HG03045 (cell line): ENCODE data around the gene PDE6B.
"Not testable (repeated sequence)": the region's sequence is repeated elsewhere in the genome, so short reads cannot be mapped to it uniquely, and the experiment has no call there.

ENCODE experiments used
- ATAC-seq: cut with Tn5 transposase; IDR thresholded peaks from one replicate; pipeline ENCODE4 v1.9.1; 2021; ENCODE audit warnings: mild to moderate bottlenecking, moderate library complexity; ENCODE audit not compliant: unreplicated experiment

Gene PDE6B

DNA sequence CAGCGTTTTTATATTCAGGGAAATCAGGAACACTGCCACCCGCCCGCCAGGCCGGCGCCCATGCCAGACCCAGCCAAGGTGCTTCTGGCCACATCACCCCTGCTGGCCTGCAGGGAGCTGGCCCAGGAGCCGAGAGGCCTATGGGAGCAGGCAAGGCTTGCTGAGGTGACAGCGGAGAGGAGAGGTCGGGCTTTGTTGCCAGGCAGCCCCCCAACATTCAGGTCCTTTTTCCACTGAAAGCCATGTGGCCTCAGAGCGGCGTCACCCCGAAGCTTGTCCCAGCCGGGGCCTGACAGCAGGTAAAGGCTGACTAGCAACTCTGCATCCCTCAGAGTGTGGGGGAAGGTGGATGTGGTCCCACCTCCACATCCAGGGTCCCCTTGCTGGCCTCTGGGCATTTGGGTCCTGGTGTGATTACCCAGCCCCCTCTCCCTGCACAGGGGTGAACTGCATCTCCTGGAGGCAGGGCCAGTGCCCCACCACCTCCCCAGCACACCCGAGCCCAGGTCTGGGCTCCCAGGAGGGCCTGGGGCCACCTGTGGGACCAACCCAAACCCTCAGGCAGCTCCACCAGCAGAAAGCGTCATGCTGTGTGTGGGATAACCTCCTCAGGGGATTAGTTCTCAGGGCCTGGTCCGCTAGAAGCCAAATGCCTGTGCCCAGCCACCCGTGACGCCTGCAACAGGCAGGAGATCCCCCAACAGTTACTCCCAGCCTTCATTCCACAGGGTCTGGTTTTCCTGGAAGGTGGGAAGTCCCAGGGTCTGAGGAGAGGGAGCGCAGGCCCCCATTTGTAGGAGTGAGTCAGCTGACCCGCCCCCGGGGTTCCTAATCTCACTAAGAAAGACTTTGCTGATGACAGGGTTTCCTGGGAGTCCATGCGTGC, at the start of gene PDE6B:
Gene PDE6B, plus strand, starts transcription at position 869 of the 886 bp plus-strand sequence. CDS start 54 bp downstream, outside the sequence.
- no peak for ATAC-seq

DNA sequence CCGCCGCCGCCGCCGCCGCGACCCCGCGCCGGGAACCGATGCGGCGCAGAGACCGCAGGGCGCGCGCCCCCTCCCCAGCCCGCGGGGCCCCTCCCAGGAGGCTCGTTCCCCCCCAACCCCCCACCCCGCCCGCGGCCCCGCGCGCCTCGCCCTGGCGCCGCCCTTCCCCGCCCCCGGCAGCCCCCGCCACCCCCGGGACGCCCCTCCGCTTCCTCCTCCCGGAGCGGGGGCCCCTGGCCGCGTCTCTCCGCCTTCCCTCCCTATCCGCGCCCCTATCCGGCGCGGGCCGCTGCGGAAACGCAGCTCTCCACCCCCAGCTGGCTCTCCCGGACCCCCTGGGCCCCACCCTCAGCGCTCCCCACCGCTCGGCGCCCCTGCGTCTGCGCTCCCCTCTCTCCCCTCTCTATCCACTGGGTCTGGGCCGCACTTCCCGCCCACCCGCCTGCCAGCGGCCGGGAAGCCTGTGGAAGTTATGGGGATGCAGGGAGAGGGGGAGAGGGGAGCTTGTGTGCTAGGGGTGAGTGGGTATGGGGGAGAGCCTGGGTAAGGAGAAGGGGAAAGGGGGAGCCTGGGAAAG, 49.0 kb upstream of the PDE6B start, which contains the start of gene TMEM271:
Gene TMEM271, minus strand, starts transcription at position 51 of the 577 bp plus-strand sequence. CDS start 233 bp downstream, outside the sequence.
- ATAC-seq, result no peak

DNA sequence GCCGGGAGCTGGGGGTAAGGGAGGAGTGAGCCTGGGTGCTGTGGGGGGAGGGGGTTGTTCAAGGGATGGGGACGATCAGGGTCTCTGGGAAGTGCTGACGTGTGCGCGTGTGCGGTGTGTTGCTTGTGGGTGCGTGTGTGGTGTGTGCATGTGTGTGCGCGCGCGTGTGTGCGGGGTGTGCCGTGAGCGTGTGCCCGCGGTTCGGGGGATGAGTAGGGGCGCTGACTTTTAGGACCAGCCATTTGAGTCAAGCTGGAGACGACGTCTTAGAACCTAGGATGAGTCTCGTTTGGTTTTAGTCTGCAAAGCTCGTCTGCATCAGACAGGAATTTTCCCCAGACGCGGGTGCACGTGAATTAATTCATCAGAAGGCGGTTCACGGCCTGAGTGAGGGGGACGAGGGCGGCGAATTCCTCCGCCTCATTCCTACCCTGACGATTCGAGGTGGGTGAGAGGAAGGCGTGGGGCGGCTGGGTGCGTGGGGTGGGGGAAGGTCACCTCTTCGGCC, 48.3 kb upstream of the PDE6B start:
- ATAC-seq, result no peak

DNA sequence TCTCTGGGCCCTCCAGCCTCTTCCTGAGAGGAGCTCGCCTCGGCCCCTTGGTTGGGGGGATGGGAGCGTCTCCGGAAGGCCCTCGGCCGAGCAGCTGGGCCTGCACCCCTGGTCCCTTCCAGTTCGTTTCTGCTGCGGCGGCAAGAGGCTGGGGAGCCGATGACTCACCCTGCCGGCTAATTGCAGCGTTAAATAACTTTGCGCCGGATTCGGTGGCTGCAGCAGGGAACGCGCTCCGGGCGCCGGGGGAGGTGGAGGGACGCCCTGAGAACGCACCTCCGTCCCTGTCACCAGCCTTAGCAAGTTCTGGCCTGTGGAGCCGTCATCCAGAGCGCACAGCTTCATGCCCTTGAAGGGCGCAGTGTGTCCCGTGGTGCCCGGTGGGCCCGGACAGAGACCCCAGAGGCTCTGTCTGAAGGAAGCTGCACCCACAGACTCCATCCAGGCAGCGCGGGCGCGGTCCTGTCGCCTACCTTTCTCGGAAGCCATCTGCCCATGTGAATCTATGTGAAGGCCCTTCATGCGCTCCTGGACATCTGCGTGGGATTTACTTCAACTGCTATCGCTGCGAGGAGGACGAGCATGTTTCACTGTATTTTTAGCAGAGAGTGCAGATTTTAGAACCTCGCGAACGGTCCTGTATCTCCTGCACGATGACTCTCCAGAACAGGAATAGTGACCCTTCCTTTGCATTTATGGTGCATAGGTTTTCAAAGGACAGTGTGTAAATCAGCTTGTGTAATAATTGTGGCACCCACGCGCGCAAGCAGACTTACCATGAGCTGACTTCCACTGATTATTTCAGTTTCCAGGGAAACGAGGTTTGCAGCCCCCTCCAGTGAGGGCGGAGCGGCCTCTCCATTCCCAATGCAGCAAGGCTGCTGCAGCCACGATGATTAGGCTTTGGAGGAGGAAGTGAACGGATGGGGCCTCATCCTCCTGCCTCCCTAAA, 47.6 kb upstream of the PDE6B start:
- no peak for ATAC-seq

DNA sequence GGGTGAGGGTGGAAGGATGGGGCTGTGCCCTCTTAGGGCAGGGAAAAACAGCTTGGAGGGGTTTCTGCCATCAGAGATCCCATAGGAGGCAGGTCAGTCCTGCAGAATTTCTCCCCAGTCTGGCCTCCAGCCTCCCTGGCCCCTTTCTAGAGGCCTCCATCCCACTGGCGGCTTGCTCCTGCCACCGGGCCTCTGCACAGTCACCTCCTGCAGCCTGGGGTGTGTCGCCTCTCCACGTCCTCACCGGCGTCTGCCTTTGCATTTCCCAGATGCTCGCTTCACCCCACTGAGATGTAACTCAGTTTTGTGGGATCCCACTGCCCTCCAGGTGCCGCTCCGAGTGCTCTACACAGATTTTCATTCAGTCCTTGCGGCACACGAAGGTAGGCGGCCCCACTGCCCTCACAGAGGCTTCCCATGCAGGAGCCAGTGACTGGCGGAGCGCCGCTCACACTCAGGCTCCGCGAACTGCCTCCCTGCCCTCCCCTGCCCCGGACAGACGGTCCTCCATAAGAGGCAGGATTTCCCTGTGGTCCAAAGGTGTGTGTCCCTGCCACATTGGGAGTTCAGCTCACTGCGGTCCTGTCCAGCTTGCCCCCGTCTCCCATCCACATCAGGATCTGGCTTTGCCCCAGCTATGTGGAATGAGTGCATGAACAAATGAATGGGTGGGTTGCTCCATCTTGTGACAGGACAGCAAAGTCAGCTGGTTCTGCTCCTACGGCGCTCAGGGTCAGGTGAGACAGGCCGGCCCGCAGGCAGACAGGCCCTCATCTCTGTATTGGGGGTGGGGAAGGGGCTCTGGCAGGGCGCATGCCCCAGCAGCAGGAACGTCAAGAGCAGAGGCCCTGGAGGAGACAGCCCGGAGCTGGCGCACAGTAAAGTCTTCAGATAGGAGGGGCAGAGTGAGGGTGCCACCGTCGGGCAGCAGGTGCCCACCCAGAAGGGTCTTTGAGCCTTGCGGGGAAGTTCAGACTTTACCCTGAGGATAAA, 46.6 kb upstream of the PDE6B start:
- no peak for ATAC-seq

DNA sequence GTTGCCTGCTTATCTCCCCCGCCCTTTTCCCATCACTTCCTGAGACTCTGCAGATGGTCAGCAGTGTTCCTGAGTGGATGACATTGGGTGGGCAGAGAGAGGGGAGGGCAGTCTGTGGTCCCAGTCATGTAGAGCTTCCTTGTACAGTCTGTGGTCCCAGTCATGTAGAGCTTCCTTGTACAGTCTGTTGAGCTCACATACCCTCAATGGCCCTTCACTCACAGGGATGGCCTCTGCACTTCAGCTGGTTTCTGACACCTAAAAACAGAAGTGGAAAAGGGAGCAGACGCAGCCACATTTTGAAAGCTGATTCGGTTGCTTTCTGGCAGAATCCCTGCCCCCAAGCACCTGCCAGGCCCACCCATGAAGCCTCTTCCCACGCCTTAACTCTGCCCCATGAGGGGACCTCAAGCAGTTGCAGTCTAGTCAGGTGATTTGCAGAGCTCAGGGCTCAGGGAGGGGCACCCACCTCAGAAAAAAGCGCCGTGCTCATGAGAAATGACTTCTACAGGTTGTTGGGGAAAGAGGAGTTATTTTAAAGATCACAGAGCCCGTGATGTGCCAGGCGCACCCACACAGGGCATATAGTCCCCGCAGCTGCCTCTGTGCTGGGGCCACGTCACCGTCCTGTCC, 45.7 kb upstream of the PDE6B start:
- ATAC-seq, result no peak

GRCh38 chr4:581181-581580, 44.2 kb upstream of the PDE6B start:
- no peak for ATAC-seq

- no peak for ATAC-seq
These were observed 43.5 kb upstream of the PDE6B start for GRCh38 chr4:581753-582361.

DNA sequence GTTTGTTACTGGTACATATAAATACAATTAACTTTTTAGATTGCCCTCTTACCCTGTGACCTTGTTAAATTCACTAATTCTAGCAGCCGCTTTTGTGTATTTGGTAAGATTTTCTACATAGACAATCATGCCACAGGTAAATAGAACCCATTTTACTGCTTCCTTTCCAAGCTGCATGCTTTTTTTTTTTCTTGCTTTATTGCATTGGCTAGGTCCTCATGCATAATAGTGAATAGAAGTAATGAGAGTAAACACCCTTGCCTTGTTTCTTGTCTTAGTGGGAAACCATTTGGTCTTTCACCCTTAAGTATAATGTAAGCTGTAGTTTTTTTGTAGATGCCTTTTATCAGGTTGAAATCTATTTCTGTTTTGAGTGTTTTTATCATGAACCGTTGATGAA, 41.6 kb upstream of the PDE6B start:
- no peak for ATAC-seq

GRCh38 chr4:587671-588350, 37.6 kb upstream of the PDE6B start:
- ATAC-seq, result no peak

DNA sequence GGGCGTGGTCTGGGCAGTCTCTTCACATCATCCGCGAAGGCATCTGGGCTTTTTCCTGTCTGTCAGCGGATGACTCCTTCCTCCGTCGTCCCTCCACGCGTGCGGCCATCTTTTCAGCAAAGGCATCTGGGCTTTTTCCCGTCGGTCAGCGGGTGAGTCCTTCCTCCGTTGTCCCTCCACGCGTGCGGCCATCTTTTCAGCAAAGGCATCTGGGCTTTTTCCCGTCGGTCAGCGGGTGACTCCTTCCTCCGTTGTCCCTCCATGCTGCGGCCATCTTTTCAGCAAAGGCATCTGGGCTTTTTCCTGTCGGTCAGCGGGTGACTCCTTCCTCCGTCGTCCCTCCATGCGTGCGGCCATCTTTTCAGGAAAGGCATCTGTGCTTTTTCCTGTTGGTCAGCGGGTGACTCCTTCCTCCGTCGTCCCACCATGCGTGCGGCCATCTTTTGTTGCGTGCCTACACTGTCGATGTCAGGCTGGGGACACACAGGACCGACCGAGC, 37.0 kb upstream of the PDE6B start:
- no peak for ATAC-seq

DNA sequence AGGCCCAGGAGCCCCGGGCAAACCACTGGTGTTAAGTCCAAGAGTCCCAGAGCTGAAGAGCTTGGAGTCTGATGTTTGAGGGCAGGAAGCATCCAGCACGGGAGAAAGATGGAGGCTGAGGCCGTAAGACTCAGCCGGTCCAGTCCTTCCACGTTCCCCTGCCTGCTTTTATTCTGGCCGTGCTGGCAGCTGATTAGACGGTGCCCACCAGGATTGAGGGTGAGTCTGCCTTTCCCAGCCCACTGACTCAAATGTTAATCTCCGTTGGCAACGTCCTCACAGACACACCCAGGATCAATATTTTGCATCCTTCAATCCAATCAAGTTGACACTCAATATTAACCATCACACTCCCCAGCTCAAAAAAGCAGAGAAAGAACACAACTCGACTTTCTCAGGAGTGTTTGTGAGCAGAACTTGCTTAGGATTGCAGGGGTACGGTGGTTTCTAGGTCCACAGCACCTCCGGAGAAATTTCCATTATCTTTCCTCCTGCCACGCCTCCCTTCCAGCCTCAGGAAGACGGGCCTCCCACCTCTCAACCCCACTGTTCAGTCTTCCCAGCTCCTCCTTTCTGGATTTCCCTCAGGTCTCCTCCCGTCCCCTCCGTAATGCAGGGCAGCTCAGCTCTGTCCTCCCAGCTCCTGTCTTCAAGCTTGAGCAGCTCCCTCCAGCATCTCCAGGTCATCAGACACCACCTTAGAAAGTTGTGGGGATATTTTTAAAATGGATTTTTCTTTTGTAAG, 36.0 kb upstream of the PDE6B start:
- ATAC-seq, result no peak

DNA sequence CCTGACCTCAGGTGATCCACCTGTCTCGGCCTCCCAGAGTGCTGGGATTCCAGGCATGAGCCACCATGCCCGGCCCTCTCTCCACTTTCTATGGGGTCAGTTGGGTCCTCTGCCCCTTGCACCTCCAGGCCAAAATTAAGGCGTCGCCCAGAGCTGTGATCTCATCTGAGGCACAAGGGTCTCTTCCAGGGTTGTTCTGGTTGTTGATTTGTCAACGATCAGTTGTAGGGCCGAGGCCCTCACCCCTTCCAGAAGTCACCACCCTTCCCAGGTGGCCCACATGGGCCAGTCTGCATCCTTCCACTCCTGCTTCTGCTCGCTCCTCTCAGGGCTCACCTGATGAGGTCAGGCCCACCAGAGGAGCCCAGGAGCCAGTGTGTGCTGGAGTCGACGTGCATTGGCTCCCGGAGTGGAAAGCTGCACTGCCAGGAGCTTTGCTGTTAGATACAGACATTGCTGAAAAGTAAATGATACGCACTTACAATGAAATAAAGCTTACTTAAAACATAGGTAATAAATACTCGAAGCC, 35.0 kb upstream of the PDE6B start:
- no peak for ATAC-seq

DNA sequence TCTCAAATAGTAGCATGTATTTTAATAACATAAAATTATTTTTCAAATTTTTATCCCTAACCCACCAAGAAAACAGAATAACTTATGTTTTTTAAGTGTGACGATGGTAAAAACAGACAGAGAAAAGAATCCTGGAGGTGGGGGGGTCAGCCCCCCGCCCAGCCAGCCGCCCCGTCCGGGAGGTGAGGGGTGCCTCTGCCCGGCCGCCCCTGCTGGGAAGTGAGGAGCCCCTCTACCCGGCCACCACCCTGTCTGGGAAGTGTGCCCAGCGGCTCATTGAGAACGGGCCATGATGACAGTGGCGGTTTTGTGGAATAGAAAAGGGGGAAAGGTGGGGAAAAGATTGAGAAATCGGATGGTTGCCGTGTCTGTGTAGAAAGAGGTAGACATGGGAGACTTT, 33.2 kb upstream of the PDE6B start:
- not testable (repeated sequence) for ATAC-seq

GRCh38 chr4:592825-593520, 32.4 kb upstream of the PDE6B start:
- no peak for ATAC-seq

- no peak for ATAC-seq
These were observed 26.4 kb upstream of the PDE6B start for GRCh38 chr4:598925-599324.

- ATAC-seq, result no peak
These were observed 25.2 kb upstream of the PDE6B start for GRCh38 chr4:600166-600565.
